ENCODE data around the gene STK33.

DNA sequence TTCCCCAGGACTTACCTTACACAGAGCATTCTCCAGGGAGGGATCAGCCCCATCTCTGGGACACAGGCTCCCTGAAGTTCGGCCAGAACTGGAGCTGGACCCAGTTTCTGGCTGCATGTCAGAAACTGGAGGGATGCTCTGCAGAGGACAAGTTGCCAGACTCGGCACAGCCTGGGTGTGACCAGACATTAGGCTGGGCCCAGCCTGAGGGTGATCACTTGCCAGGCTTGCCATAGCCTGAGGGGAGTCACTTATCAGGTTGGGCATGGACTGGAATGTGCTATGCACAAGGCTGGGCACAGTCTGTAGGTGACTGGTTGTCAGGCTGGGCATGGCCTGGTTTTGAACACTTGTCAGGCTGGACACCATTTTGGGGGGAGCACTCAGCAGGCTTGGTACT, 30.7 kb upstream of the STK33 start:
- TF ChIP-seq, protein P1, sequence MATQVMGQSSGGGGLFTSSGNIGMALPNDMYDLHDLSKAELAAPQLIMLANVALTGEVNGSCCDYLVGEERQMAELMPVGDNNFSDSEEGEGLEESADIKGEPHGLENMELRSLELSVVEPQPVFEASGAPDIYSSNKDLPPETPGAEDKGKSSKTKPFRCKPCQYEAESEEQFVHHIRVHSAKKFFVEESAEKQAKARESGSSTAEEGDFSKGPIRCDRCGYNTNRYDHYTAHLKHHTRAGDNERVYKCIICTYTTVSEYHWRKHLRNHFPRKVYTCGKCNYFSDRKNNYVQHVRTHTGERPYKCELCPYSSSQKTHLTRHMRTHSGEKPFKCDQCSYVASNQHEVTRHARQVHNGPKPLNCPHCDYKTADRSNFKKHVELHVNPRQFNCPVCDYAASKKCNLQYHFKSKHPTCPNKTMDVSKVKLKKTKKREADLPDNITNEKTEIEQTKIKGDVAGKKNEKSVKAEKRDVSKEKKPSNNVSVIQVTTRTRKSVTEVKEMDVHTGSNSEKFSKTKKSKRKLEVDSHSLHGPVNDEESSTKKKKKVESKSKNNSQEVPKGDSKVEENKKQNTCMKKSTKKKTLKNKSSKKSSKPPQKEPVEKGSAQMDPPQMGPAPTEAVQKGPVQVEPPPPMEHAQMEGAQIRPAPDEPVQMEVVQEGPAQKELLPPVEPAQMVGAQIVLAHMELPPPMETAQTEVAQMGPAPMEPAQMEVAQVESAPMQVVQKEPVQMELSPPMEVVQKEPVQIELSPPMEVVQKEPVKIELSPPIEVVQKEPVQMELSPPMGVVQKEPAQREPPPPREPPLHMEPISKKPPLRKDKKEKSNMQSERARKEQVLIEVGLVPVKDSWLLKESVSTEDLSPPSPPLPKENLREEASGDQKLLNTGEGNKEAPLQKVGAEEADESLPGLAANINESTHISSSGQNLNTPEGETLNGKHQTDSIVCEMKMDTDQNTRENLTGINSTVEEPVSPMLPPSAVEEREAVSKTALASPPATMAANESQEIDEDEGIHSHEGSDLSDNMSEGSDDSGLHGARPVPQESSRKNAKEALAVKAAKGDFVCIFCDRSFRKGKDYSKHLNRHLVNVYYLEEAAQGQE (IDR thresholded peaks at IDR 0.05; ENCODE audit: insufficient read depth in 1 of 2, low read depth in 2 of 2, low read length in 1 of 2) = no peak
- TF ChIP-seq, protein P2, sequence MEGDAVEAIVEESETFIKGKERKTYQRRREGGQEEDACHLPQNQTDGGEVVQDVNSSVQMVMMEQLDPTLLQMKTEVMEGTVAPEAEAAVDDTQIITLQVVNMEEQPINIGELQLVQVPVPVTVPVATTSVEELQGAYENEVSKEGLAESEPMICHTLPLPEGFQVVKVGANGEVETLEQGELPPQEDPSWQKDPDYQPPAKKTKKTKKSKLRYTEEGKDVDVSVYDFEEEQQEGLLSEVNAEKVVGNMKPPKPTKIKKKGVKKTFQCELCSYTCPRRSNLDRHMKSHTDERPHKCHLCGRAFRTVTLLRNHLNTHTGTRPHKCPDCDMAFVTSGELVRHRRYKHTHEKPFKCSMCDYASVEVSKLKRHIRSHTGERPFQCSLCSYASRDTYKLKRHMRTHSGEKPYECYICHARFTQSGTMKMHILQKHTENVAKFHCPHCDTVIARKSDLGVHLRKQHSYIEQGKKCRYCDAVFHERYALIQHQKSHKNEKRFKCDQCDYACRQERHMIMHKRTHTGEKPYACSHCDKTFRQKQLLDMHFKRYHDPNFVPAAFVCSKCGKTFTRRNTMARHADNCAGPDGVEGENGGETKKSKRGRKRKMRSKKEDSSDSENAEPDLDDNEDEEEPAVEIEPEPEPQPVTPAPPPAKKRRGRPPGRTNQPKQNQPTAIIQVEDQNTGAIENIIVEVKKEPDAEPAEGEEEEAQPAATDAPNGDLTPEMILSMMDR (IDR thresholded peaks at IDR 0.05) = no peak
- TF ChIP-seq TCF7L2 (IDR thresholded peaks at IDR 0.05; ENCODE audit: low read depth, low read length) = no peak
- TF ChIP-seq SIN3A (IDR thresholded peaks at IDR 0.05; ENCODE audit: borderline replicate concordance, insufficient read depth, low read depth, low read length) = no peak

All from Panc1 (cell line).